ENCODE results near the gene SLC13A2. TPM values are rescaled to one million over a fixed set of nuclear protein-coding genes. Genes with fewer than 3 reads are reported as not detected.
"Not testable (repeated sequence)": the region's sequence is repeated elsewhere in the genome, so short reads cannot be mapped to it uniquely, and the experiment has no call there.

SLC13A2 gene
- total RNA-seq, 1 experiment from 2014 or later: not detected

- in situ Hi-C loops (cut with HindIII; ENCODE audit: low pct_unique_long_range_greater_than_20kb, low sequenced_read_pairs): no loop called here
- DNase-seq (ENCODE audit: low read depth): no peak
Observed at GRCh38 chr17:28503420-28503819, 30.0 kb downstream of the SLC13A2 start.

- no peak for DNase-seq (ENCODE audit: low read depth)
Observed at GRCh38 chr17:28505986-28506665, 32.7 kb downstream of the SLC13A2 start, which contains the start of gene FOXN1. Gene FOXN1, plus strand, starts transcription at chr17:28506348. Its CDS starts 17,622 bp downstream, at chr17:28523970.

GRCh38 chr17:28506763-28507487, 33.5 kb downstream of the SLC13A2 start:
- no peak for DNase-seq (ENCODE audit: low read depth)
- in situ Hi-C loops (cut with HindIII; ENCODE audit: low pct_unique_long_range_greater_than_20kb, low sequenced_read_pairs): no loop called here

More at GRCh38 chr17:28505986-28506665, 32.7 kb downstream of the SLC13A2 start, which contains the start of gene FOXN1:
- in situ Hi-C loops (cut with HindIII; ENCODE audit: low pct_unique_long_range_greater_than_20kb, low sequenced_read_pairs): no loop called here

GRCh38 chr17:28507567-28508203, 34.2 kb downstream of the SLC13A2 start:
- in situ Hi-C loops (cut with HindIII; ENCODE audit: low pct_unique_long_range_greater_than_20kb, low sequenced_read_pairs): no loop called here
- no peak for DNase-seq (ENCODE audit: low read depth)

GRCh38 chr17:28508211-28508724, 34.8 kb downstream of the SLC13A2 start:
- in situ Hi-C loops (cut with HindIII; ENCODE audit: low pct_unique_long_range_greater_than_20kb, low sequenced_read_pairs): no loop called here
- DNase-seq (ENCODE audit: low read depth): no peak

GRCh38 chr17:28509789-28510188, 36.3 kb downstream of the SLC13A2 start:
- DNase-seq (ENCODE audit: low read depth): no peak

GRCh38 chr17:28511858-28512461, 38.5 kb downstream of the SLC13A2 start:
- no peak for DNase-seq (ENCODE audit: low read depth)
- in situ Hi-C loops (cut with HindIII; ENCODE audit: low pct_unique_long_range_greater_than_20kb, low sequenced_read_pairs): no loop called here

More at GRCh38 chr17:28509789-28510188, 36.3 kb downstream of the SLC13A2 start:
- in situ Hi-C loops (cut with HindIII; ENCODE audit: low pct_unique_long_range_greater_than_20kb, low sequenced_read_pairs): no loop called here

- no peak for DNase-seq (ENCODE audit: low read depth)
- in situ Hi-C loops (cut with HindIII; ENCODE audit: low pct_unique_long_range_greater_than_20kb, low sequenced_read_pairs): no loop called here
Observed at GRCh38 chr17:28513476-28513875, 40.0 kb downstream of the SLC13A2 start.

GRCh38 chr17:28514561-28515002, 41.1 kb downstream of the SLC13A2 start:
- no peak for DNase-seq (ENCODE audit: low read depth)
- in situ Hi-C loops (cut with HindIII; ENCODE audit: low pct_unique_long_range_greater_than_20kb, low sequenced_read_pairs): no loop called here

GRCh38 chr17:28515518-28515917, 42.1 kb downstream of the SLC13A2 start:
- in situ Hi-C loops (cut with HindIII; ENCODE audit: low pct_unique_long_range_greater_than_20kb, low sequenced_read_pairs): no loop called here
- DNase-seq (ENCODE audit: low read depth): no peak

- in situ Hi-C loops (cut with HindIII; ENCODE audit: low pct_unique_long_range_greater_than_20kb, low sequenced_read_pairs): no loop called here
- no peak for DNase-seq (ENCODE audit: low read depth)
Observed at GRCh38 chr17:28518132-28518531, 44.7 kb downstream of the SLC13A2 start.

- in situ Hi-C loops (cut with HindIII; ENCODE audit: low pct_unique_long_range_greater_than_20kb, low sequenced_read_pairs): no loop called here
- DNase-seq (ENCODE audit: low read depth): no peak
Observed at GRCh38 chr17:28518578-28518977, 45.1 kb downstream of the SLC13A2 start.

GRCh38 chr17:28519236-28519635, 45.8 kb downstream of the SLC13A2 start:
- in situ Hi-C loops (cut with HindIII; ENCODE audit: low pct_unique_long_range_greater_than_20kb, low sequenced_read_pairs): no loop called here
- DNase-seq (ENCODE audit: low read depth): no peak

- in situ Hi-C loops (cut with HindIII; ENCODE audit: low pct_unique_long_range_greater_than_20kb, low sequenced_read_pairs): no loop called here
- no peak for DNase-seq (ENCODE audit: low read depth)
Observed at GRCh38 chr17:28520687-28521086, 47.2 kb downstream of the SLC13A2 start.

GRCh38 chr17:28521311-28522085, 48.1 kb downstream of the SLC13A2 start:
- in situ Hi-C loops (cut with HindIII; ENCODE audit: low pct_unique_long_range_greater_than_20kb, low sequenced_read_pairs): no loop called here

GRCh38 chr17:28522281-28522680, 48.8 kb downstream of the SLC13A2 start:
- DNase-seq (ENCODE audit: low read depth); in situ Hi-C loops (cut with HindIII; ENCODE audit: low pct_unique_long_range_greater_than_20kb, low sequenced_read_pairs): not testable (repeated sequence)

More at GRCh38 chr17:28521311-28522085, 48.1 kb downstream of the SLC13A2 start:
- no peak for DNase-seq (ENCODE audit: low read depth)

- in situ Hi-C loops (cut with HindIII; ENCODE audit: low pct_unique_long_range_greater_than_20kb, low sequenced_read_pairs): no loop called here
- DNase-seq (ENCODE audit: low read depth): no peak
Observed at GRCh38 chr17:28523186-28523585, 49.7 kb downstream of the SLC13A2 start.

- no peak for DNase-seq (ENCODE audit: low read depth)
- in situ Hi-C loops (cut with HindIII; ENCODE audit: low pct_unique_long_range_greater_than_20kb, low sequenced_read_pairs): no loop called here
Observed at GRCh38 chr17:28523876-28524275, 50.4 kb downstream of the SLC13A2 start.

Data from Caki2 (cell line).